ENCODE measurements around the gene QRICH1. TPM values are rescaled to one million over a fixed set of nuclear protein-coding genes. Genes with fewer than 3 reads are reported as not detected.

QRICH1 gene
- total RNA-seq, 2 donors from 2014 or later, result 59.8 to 76.0 TPM

- H3K9me3 ChIP-seq, result no peaks in the 10 kb centered on the region
- no peak overlapping the region for H3K4me3 ChIP-seq
- no peaks in the 10 kb centered on the region for H3K4me1 ChIP-seq
- no peak for DNase-seq
- H3K27ac ChIP-seq, result no peak overlapping the region
- H3K9ac ChIP-seq (ENCODE audit: low read depth in 2 of 2, low read length in 2 of 2), result no peak overlapping the region
- no peaks in the 10 kb centered on the region for H3K36me3 ChIP-seq
- intact Hi-C loops (cut with DNase I), result no loop called here
- no peaks in the 10 kb centered on the region for H3K27me3 ChIP-seq
- no peak for TF ChIP-seq CTCF (IDR thresholded peaks at IDR 0.05)
These were observed 94.6 kb downstream of the QRICH1 start for GRCh38 chr3:48999085-48999858.

GRCh38 chr3:48997714-48998637, 95.9 kb downstream of the QRICH1 start:
- Histone ChIP-seq H3K4me1 (no peaks in the 10 kb centered on the region), H3K36me3 (no peaks in the 10 kb centered on the region)
- DNase-seq, result no peak

GRCh38 chr3:48997102-48997635, 96.7 kb downstream of the QRICH1 start:
- no peak overlapping the region for H3K27ac ChIP-seq
- H3K9ac ChIP-seq (ENCODE audit: low read depth in 2 of 2, low read length in 2 of 2), result no peak overlapping the region
- DNase-seq, result no peak
- no peaks in the 10 kb centered on the region for H3K36me3 ChIP-seq
- H3K27me3 ChIP-seq, result no peaks in the 10 kb centered on the region
- H3K4me3 ChIP-seq, result no peak overlapping the region
- H3K9me3 ChIP-seq, result no peaks in the 10 kb centered on the region
- no peak for TF ChIP-seq CTCF (IDR thresholded peaks at IDR 0.05)
- H3K4me1 ChIP-seq, result no peaks in the 10 kb centered on the region
- intact Hi-C loops (cut with DNase I), result no loop called here

More at GRCh38 chr3:48997714-48998637, 95.9 kb downstream of the QRICH1 start:
- Histone ChIP-seq H3K9ac (ENCODE audit: low read depth in 2 of 2, low read length in 2 of 2) (no peak overlapping the region), H3K27ac (no peak overlapping the region), H3K4me3 (no peak overlapping the region), H3K9me3 (no peaks in the 10 kb centered on the region), H3K27me3 (no peaks in the 10 kb centered on the region)
- intact Hi-C loops (cut with DNase I), result no loop called here
- TF ChIP-seq CTCF (IDR thresholded peaks at IDR 0.05), result no peak

- no peaks in the 10 kb centered on the region for H3K36me3 ChIP-seq
- H3K9me3 ChIP-seq, result no peaks in the 10 kb centered on the region
- DNase-seq, result no peak
- no peak overlapping the region for H3K9ac ChIP-seq (ENCODE audit: low read depth in 2 of 2, low read length in 2 of 2)
- intact Hi-C loops (cut with DNase I), result no loop called here
- H3K4me1 ChIP-seq, result peaks cover under 1% of the 10 kb centered on the region
- H3K27ac ChIP-seq, result no peak overlapping the region
- TF ChIP-seq CTCF (IDR thresholded peaks at IDR 0.05), result no peak
- H3K4me3 ChIP-seq, result no peak overlapping the region
- H3K27me3 ChIP-seq, result no peaks in the 10 kb centered on the region
These were observed 97.2 kb downstream of the QRICH1 start for GRCh38 chr3:48996640-48997039.

GRCh38 chr3:48993834-48994233, 100.0 kb downstream of the QRICH1 start:
- DNase-seq, result no peak
- TF ChIP-seq CTCF (IDR thresholded peaks at IDR 0.05), result no peak
- no peaks in the 10 kb centered on the region for H3K27me3 ChIP-seq
- no peak overlapping the region for H3K4me3 ChIP-seq
- peaks cover 15% of the 10 kb centered on the region for H3K4me1 ChIP-seq
- no peak overlapping the region for H3K27ac ChIP-seq
- H3K9ac ChIP-seq (ENCODE audit: low read depth in 2 of 2, low read length in 2 of 2), result no peak overlapping the region
- H3K36me3 ChIP-seq, result no peaks in the 10 kb centered on the region
- intact Hi-C loops (cut with DNase I), result no loop called here
- H3K9me3 ChIP-seq, result no peaks in the 10 kb centered on the region
